Keratinocyte (primary cell): ENCODE data around the gene C1QTNF3.

Experiments
- CTCF ChIP-seq, 3 experiments: IDR thresholded peaks in 1 of 3; conservative IDR thresholded peaks in 1 of 3; optimal IDR thresholded peaks in 1 of 3; 2 replicates in 2 of 3; 3 replicates in 1 of 3; pipeline versions ENCODE3 to v1.5.1; 2011; ENCODE audit warnings: low read length in 3 of 3, mild to moderate bottlenecking in 3 of 3, moderate library complexity in 2 of 3, control low read depth in 1 of 3, inconsistent platforms in 1 of 3; ENCODE audit not compliant: insufficient read depth in 2 of 3; ENCODE audit errors: extremely low read depth in 1 of 3
- EZH2 ChIP-seq: IDR thresholded peaks from one replicate; pipeline ENCODE4 v1.6.1; 2012; ENCODE audit warnings: inconsistent platforms, mild to moderate bottlenecking, low read length, moderate library complexity

GRCh38 chr5:34028349-34028748 lies 14.7 kb downstream of the C1QTNF3 start:
- TF ChIP-seq CTCF (optimal IDR thresholded peaks at IDR 0.05 in 1 of 3, IDR thresholded peaks at IDR 0.05 in 1 of 3, conservative IDR thresholded peaks at IDR 0.05 in 1 of 3; ENCODE audit: extremely low read depth in 1 of 3, insufficient read depth in 2 of 3, low read length in 3 of 3) (no peak), EZH2 (no peak)
